Liver (tissue), 3 donors: ENCODE measurements around the gene SLC25A39.
"Not testable (repeated sequence)": the region's sequence is repeated elsewhere in the genome, so short reads cannot be mapped to it uniquely, and the experiment has no call there.

Source experiments
- SP1 ChIP-seq: IDR thresholded peaks from 2 replicates; pipeline ENCODE4 v1.6.1; 2018; ENCODE audit warnings: antibody characterized with exemption, mild to moderate bottlenecking
- TAF1 ChIP-seq: conservative IDR thresholded peaks from 2 replicates; pipeline ENCODE4 v1.6.1; 2016; ENCODE audit warnings: antibody characterized with exemption, mild to moderate bottlenecking
- TF ChIP-seq, protein P1 (sequence below): fragments of 150-350 bp; IDR thresholded peaks from 2 replicates; pipeline ENCODE4 v1.5.1; 2017; ENCODE audit warnings: improper control_type of control experiment, low read depth, low read length; ENCODE audit not compliant: missing input control
- TF ChIP-seq, protein P2 (sequence below): IDR thresholded peaks from 2 replicates; pipeline ENCODE4 v1.6.1; 2016; ENCODE audit warnings: antibody characterized with exemption
- donor health status: healthy.
- donor health status: healthy.

DNA sequence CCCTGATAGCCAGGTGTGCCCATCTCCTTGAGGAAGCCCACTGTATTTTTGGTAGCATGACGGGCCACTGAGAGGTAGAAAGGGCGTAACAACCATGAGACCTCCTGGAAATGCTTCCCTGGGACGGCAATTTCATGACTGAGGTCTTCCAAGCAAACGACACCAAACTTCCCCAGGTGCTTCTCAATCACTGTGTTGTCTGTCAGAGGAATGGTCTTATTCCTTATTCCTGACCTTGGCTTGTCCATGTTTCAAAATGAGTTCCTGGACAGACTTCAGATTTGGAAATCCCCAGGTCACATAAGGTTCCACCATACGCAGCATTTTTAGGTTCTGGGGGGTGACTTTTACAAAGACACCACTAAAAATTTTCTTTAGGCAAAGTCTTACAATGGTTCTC is 40.4 kb upstream of the SLC25A39 start:
- TF ChIP-seq, protein P1, sequence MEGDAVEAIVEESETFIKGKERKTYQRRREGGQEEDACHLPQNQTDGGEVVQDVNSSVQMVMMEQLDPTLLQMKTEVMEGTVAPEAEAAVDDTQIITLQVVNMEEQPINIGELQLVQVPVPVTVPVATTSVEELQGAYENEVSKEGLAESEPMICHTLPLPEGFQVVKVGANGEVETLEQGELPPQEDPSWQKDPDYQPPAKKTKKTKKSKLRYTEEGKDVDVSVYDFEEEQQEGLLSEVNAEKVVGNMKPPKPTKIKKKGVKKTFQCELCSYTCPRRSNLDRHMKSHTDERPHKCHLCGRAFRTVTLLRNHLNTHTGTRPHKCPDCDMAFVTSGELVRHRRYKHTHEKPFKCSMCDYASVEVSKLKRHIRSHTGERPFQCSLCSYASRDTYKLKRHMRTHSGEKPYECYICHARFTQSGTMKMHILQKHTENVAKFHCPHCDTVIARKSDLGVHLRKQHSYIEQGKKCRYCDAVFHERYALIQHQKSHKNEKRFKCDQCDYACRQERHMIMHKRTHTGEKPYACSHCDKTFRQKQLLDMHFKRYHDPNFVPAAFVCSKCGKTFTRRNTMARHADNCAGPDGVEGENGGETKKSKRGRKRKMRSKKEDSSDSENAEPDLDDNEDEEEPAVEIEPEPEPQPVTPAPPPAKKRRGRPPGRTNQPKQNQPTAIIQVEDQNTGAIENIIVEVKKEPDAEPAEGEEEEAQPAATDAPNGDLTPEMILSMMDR: not testable (repeated sequence)
- TF ChIP-seq, protein P2, sequence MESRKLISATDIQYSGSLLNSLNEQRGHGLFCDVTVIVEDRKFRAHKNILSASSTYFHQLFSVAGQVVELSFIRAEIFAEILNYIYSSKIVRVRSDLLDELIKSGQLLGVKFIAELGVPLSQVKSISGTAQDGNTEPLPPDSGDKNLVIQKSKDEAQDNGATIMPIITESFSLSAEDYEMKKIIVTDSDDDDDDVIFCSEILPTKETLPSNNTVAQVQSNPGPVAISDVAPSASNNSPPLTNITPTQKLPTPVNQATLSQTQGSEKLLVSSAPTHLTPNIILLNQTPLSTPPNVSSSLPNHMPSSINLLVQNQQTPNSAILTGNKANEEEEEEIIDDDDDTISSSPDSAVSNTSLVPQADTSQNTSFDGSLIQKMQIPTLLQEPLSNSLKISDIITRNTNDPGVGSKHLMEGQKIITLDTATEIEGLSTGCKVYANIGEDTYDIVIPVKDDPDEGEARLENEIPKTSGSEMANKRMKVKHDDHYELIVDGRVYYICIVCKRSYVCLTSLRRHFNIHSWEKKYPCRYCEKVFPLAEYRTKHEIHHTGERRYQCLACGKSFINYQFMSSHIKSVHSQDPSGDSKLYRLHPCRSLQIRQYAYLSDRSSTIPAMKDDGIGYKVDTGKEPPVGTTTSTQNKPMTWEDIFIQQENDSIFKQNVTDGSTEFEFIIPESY: not testable (repeated sequence)
- TF ChIP-seq SP1, TAF1: not testable (repeated sequence)
